K562 treated with DMSO at 1 percent for 12 hours (cell line): Measurements from ENCODE around the gene ALKBH4. TPM values are rescaled to one million over a fixed set of nuclear protein-coding genes. Genes with fewer than 3 reads are reported as not detected.

ENCODE experiments used
- total RNA-seq: library from RNA; unstranded; fragments of 300-600 nt; gene quantifications from 2 replicates; pipeline ENCODE4 v1.2.3, GENCODE V29; 2022; ENCODE audit not compliant: insufficient read depth

Gene ALKBH4, protein sequence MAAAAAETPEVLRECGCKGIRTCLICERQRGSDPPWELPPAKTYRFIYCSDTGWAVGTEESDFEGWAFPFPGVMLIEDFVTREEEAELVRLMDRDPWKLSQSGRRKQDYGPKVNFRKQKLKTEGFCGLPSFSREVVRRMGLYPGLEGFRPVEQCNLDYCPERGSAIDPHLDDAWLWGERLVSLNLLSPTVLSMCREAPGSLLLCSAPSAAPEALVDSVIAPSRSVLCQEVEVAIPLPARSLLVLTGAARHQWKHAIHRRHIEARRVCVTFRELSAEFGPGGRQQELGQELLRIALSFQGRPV
- 14.9 and 18.8 TPM in 2 replicates for total RNA-seq

DNA sequence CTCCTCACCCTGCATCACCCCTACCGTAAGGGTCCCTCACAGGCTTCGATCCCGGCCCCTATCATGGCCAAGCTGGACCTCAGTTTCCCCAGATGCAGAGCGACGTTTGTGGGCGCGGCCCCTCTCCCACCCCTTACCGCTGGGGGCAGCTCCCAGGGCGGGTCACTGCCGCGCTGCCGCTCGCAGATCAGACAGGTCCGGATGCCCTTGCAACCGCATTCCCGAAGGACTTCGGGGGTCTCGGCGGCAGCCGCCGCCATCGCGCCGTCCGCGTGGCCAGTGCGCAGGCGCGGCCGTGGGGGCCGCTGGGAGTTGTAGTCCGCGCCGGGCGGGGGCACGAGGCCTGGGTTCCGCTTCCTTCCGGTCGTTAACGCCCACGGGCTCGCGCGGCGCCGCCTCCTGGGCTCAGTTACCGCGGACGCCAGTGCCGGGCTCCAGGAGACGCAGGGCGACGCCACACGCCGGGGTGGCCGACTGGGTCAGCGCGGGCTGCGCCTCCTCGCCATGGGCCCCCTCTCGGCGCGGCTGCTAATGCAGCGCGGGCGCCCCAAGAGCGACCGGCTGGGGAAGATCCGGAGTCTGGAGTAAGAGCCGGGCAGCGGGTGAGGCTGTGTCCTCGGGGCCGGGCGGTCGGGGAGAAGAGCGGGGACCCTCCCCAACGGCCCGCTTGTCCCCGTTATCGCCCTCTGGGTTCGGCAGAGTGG lies at the start of gene ALKBH4, which contains the start of gene LRWD1:
Gene ALKBH4 (minus strand): TSS at position 287 of the 704 bp plus-strand sequence. CDS start 27 bp downstream, at position 260.
Gene LRWD1 (plus strand): TSS at position 408 of the 704 bp plus-strand sequence. CDS start 97 bp downstream, at position 505.

GRCh38 chr7:102478314-102479208 lies 13.9 kb upstream of the ALKBH4 start, which contains the start of gene POLR2J:
TSS of gene POLR2J (minus strand) at chr7:102478922. CDS start at chr7:102478860, 62 bp downstream.

GRCh38 chr7:102433219-102434038 lies 31.2 kb downstream of the ALKBH4 start, which contains the start of gene ORAI2:
TSS of gene ORAI2 (plus strand) at chr7:102433575. CDS start at chr7:102438957, 5,382 bp downstream.

Other genes starting within 250 kb of the ALKBH4 start
- gene SH2B2, start 178.0 kb downstream of the ALKBH4 start, total RNA-seq, result 1.4 TPM in 1 of 2 replicates, not detected in the other
- gene SPDYE6, start 108.4 kb downstream of the ALKBH4 start, total RNA-seq, result 1.7 TPM in 1 of 2 replicates, not detected in the other
- 25.8 and 42.0 TPM in 2 replicates for gene PRKRIP1, start 68.5 kb downstream of the ALKBH4 start, total RNA-seq
- gene ORAI2, start 31.3 kb downstream of the ALKBH4 start, total RNA-seq, result 21.4 and 44.1 TPM in 2 replicates
- gene LRWD1, start 121 bp upstream of the ALKBH4 start, total RNA-seq, result 48.9 and 63.0 TPM in 2 replicates
- 147 and 169 TPM in 2 replicates for gene POLR2J, start 14.1 kb upstream of the ALKBH4 start, total RNA-seq
- gene RASA4B, start 52.9 kb upstream of the ALKBH4 start, total RNA-seq, result 7.7 and 8.2 TPM in 2 replicates
- gene UPK3BL2, start 78.8 kb upstream of the ALKBH4 start, total RNA-seq, result 3.1 and 11.3 TPM in 2 replicates
- gene SPDYE2, start 86.4 kb upstream of the ALKBH4 start, total RNA-seq, result not detected in 2 replicates
- 5.3 and 47.9 TPM in 2 replicates for gene POLR2J3, start 107.7 kb upstream of the ALKBH4 start, total RNA-seq
- gene RASA4, start 151.9 kb upstream of the ALKBH4 start, total RNA-seq, result 10.6 and 14.6 TPM in 2 replicates
- gene UPK3BL1, start 177.9 kb upstream of the ALKBH4 start, total RNA-seq, result 35.4 and 40.3 TPM in 2 replicates
- gene SPDYE2B, start 185.5 kb upstream of the ALKBH4 start, total RNA-seq, result not detected in 2 replicates
- 0.41 and 3.0 TPM in 2 replicates for gene POLR2J2, start 206.8 kb upstream of the ALKBH4 start, total RNA-seq